Cortex of kidney (tissue), 1 donor: ENCODE data around the gene FRMPD2.
"Not testable (repeated sequence)": the region's sequence is repeated elsewhere in the genome, so short reads cannot be mapped to it uniquely, and the experiment has no call there.

Source experiments
- DNase-seq: peaks from one replicate; lab custom pipeline; 2025; lab: John Stamatoyannopoulos, UW

FRMPD2 gene

DNA sequence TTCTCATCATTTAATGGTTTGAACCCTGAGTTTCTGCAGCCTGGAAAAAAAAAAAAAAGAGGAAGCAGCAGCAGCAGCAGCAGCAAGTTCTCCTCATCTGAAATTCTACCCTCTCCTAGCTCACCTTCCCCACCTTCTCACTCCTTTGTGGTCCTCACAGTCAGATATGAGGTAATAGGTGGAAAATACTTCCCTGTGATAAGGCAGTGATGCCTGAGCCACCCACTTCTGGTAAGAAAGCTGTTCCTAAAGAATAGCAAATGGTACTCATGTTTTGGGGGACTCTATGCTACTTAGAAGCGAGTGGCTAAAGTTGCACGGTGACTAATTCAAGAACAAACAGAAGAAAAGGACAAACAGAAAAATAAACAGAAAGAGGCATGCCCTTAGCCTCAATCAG lies 148.2 kb downstream of the FRMPD2 start:
- DNase-seq = not testable (repeated sequence)

DNA sequence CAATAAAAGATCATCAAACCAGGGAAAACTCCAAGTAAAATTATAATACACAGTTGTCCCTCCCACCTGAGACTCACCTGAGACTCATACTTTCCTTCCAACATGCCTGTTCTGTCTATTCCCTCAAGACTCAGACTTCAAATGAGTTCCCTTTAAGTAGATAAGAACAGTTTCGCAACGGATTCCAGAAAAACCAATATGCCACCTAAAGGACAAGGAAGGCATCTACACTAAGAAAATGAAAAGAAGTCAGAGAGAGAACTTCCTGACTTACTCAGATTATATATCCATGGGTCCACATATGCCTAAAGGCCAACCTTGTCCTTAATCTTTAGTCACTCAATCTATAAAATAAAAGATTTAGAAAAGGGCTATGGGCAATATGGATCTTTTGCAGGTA lies 148.9 kb downstream of the FRMPD2 start:
- not testable (repeated sequence) for DNase-seq

DNA sequence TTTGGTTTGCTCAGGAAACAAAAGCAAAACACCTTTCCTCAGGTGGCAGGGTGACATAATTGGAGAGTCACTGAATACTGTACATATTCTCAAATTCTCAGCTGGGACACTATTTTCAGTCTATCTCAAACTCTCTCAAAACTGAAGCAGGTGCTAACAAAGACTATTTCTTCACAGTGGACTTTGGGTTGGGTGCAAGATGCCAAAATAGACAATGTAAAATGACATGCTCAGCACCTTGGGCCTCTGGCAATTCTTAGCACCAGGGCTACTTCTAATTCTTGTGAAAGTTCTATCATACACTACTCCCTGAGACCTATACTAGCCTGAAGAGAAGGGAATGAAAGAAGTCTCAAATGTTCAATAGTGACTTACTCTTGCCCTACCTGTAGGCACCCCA lies 151.9 kb downstream of the FRMPD2 start:
- not testable (repeated sequence) for DNase-seq

DNA sequence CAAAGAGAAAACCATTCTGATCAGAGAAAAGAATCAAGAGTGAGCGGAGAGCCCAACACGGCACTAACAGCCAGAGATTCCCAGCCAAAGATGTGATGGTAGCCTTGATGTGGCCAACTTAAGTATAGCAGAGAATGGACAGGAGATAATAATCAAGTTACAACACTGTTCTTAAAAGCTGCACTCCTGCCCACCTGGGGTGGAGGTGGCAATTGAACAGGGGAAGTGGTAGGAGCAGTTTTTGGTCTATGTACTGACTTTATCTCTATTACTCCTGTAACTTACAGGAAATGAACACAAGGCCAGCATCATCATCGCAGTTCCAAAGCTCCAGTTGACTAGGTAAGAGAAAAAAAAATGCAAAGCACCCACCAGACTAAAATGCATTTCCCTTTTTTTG lies 164.2 kb downstream of the FRMPD2 start:
- not testable (repeated sequence) for DNase-seq
